DMS 273 (cell line): ENCODE measurements around the gene OFD1.

ENCODE experiments used
- DNase-seq: peaks from one replicate; lab custom pipeline; 2025; ENCODE audit not compliant: unreplicated experiment; lab: John Stamatoyannopoulos, UW

The OFD1 gene

GRCh38 chrX:13752646-13753045, 18.1 kb downstream of the OFD1 start:
- DNase-seq, result no peak

GRCh38 chrX:13754765-13755164, 20.2 kb downstream of the OFD1 start:
- no peak for DNase-seq

- DNase-seq, result no peak
These were observed 20.7 kb downstream of the OFD1 start for GRCh38 chrX:13755254-13755653.

- DNase-seq, result no peak
These were observed 21.8 kb downstream of the OFD1 start for GRCh38 chrX:13756381-13756780.

GRCh38 chrX:13759152-13759718, 24.7 kb downstream of the OFD1 start:
- DNase-seq, result no peak

- DNase-seq, result no peak
These were observed 25.9 kb downstream of the OFD1 start for GRCh38 chrX:13760426-13760825.

- DNase-seq, result no peak
These were observed 27.3 kb downstream of the OFD1 start for GRCh38 chrX:13761606-13762414.

- no peak for DNase-seq
These were observed 28.9 kb downstream of the OFD1 start for GRCh38 chrX:13763489-13763888.

GRCh38 chrX:13764281-13764680, 29.7 kb downstream of the OFD1 start:
- DNase-seq, result no peak

- peak; percentile 56 for DNase-seq
These were observed 30.2 kb downstream of the OFD1 start for GRCh38 chrX:13764765-13765164.

GRCh38 chrX:13768939-13769338, 34.4 kb downstream of the OFD1 start:
- DNase-seq, result no peak

- no peak for DNase-seq
These were observed 35.5 kb downstream of the OFD1 start for GRCh38 chrX:13770013-13770535.

GRCh38 chrX:13774696-13775095, 40.1 kb downstream of the OFD1 start:
- DNase-seq, result peak; percentile 9

GRCh38 chrX:13775837-13776236, 41.3 kb downstream of the OFD1 start:
- no peak for DNase-seq

- DNase-seq, result no peak
These were observed 41.8 kb downstream of the OFD1 start for GRCh38 chrX:13776387-13776786.

- DNase-seq, result peak; percentile 31
These were observed 44.4 kb downstream of the OFD1 start for GRCh38 chrX:13778916-13779315.

GRCh38 chrX:13780868-13781427, 46.4 kb downstream of the OFD1 start:
- DNase-seq, result no peak

- no peak for DNase-seq
These were observed 51.5 kb downstream of the OFD1 start for GRCh38 chrX:13786048-13786447.

- no peak for DNase-seq
These were observed 55.9 kb downstream of the OFD1 start for GRCh38 chrX:13790206-13791131.

GRCh38 chrX:13791145-13791544, 56.6 kb downstream of the OFD1 start:
- DNase-seq, result no peak

- no peak for DNase-seq
These were observed 57.0 kb downstream of the OFD1 start for GRCh38 chrX:13791559-13791958.
